Tibial nerve (tissue), 4 donors: Measurements from ENCODE around the gene RNF212.

ENCODE experiments used
- EP300 ChIP-seq, 2 donors: sonication (generic); formaldehyde crosslinking; IDR thresholded peaks; one replicate each; pipeline ENCODE4 v1.6.1; 2017; ENCODE audit warnings: antibody characterized with exemption in 2 of 2, mild to moderate bottlenecking in 1 of 2
- POLR2A ChIP-seq, 2 donors: fragments of 450-650 bp; IDR thresholded peaks; one replicate each; pipeline ENCODE4 v1.6.1; 2017; ENCODE audit warnings: antibody characterized with exemption in 2 of 2, mild to moderate bottlenecking in 2 of 2, moderate library complexity in 2 of 2
- TF ChIP-seq, protein P1 (sequence below), 5 experiments: fragments of 200-600 bp in 3 of 5; fragments of 450-650 bp in 2 of 5; sonication (generic) in 3 of 5; IDR thresholded peaks; one replicate each; pipeline ENCODE4 v1.5.1; 2016 to 2019; ENCODE audit warnings: antibody characterized with exemption in 5 of 5, mild to moderate bottlenecking in 3 of 5, moderate library complexity in 2 of 5

DNA sequence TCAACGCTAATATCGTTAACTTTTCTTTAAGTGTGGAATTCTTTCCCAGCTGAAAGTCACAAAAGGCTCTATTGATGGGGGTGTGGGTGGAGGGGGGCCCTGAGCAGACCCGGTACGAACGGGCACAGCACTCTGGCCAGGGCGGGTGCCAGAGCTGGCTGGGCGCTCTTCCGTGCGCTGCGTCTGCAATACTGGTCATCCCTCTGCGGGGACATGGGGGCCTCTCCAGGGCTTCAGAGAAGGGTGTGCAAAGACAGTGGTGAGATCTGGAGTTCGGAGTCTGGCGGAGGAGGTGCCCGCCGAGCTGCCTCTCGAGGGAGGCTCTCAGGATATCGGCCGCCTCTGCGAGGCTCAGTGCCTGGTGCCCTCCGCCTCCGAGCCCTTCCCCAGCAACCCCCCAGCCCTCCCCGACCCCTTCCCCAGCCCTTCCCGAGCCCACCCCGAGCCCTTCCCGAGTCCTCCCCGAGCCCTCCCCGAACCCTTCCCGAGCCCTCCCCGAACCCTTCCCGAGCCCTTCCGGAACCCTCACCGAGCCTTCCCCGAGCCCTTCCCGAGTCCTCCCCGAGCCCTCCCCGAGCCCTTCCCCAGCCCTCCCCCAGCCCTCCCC, 67.7 kb downstream of the RNF212 start:
- TF ChIP-seq POLR2A (IDR thresholded peaks at IDR 0.05): no peak
- TF ChIP-seq, protein P1, sequence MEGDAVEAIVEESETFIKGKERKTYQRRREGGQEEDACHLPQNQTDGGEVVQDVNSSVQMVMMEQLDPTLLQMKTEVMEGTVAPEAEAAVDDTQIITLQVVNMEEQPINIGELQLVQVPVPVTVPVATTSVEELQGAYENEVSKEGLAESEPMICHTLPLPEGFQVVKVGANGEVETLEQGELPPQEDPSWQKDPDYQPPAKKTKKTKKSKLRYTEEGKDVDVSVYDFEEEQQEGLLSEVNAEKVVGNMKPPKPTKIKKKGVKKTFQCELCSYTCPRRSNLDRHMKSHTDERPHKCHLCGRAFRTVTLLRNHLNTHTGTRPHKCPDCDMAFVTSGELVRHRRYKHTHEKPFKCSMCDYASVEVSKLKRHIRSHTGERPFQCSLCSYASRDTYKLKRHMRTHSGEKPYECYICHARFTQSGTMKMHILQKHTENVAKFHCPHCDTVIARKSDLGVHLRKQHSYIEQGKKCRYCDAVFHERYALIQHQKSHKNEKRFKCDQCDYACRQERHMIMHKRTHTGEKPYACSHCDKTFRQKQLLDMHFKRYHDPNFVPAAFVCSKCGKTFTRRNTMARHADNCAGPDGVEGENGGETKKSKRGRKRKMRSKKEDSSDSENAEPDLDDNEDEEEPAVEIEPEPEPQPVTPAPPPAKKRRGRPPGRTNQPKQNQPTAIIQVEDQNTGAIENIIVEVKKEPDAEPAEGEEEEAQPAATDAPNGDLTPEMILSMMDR (IDR thresholded peaks at IDR 0.05): no peak
- TF ChIP-seq EP300 (IDR thresholded peaks at IDR 0.05): no peak
